Activated CD4-positive, alpha-beta T cell treated with anti-CD3 and anti-CD28 coated beads, Interleukin-2, amount 10 ng/mL, durations not matched to agents 7 days and 5 days (primary cell): ENCODE data around the gene PECR. TPM values are rescaled to one million over a fixed set of nuclear protein-coding genes. Genes with fewer than 3 reads are reported as not detected.
"Not testable (repeated sequence)": the region's sequence is repeated elsewhere in the genome, so short reads cannot be mapped to it uniquely, and the experiment has no call there.

Source experiments
- CTCF ChIA-PET: fragments of 350-600 bp; sonication (Branson Sonifier 250); formaldehyde crosslinking; loops from one replicate; lab custom pipeline; 2021; ENCODE audit warnings: antibody characterized with exemption; lab: Charles Lee
- POLR2A ChIA-PET: fragments of 350-600 bp; sonication (Branson Sonifier 250); formaldehyde crosslinking; loops from one replicate; lab custom pipeline; 2021; ENCODE audit warnings: antibody characterized with exemption; lab: Charles Lee
- DNase-seq: peaks from one replicate; pipeline ENCODE4 v3.0.0-alpha.2; 2020
- H3K27ac Mint-ChIP-seq: one replicate; pipeline ENCODE4 v1.8.0; 2021; ENCODE audit warnings: mild to moderate bottlenecking, moderate library complexity, mixed read lengths
- H3K27me3 Mint-ChIP-seq: one replicate; pipeline ENCODE4 v1.8.0; 2021; ENCODE audit warnings: mixed read lengths
- H3K36me3 Mint-ChIP-seq: one replicate; pipeline ENCODE4 v1.8.0; 2021; ENCODE audit warnings: low read depth, mixed read lengths
- H3K4me1 Mint-ChIP-seq: one replicate; pipeline ENCODE4 v1.8.0; 2021; ENCODE audit warnings: mixed read lengths
- H3K4me3 Mint-ChIP-seq: one replicate; pipeline ENCODE4 v1.8.0; 2021; ENCODE audit warnings: mild to moderate bottlenecking, moderate library complexity, mixed read lengths
- H3K9me3 Mint-ChIP-seq: one replicate; pipeline ENCODE4 v1.8.0; 2021; ENCODE audit warnings: mixed read lengths
- total RNA-seq, 2 experiments: library from RNA; stranded (reverse); gene quantifications; one replicate each; pipeline ENCODE4 v1.2.3, GENCODE V29; 2021

PECR gene
- total RNA-seq, 2 experiments from 2014 or later: 29.6 to 31.5 TPM

- Mint-ChIP-seq H3K36me3 (peaks cover 4% of the 10 kb centered on the region), H3K4me1 (peaks cover 50% of the 10 kb centered on the region), H3K4me3 (no peak overlapping the region), H3K27ac (peak overlapping the region; percentile 37), H3K9me3 (no peaks in the 10 kb centered on the region), H3K27me3 (no peaks in the 10 kb centered on the region)
- no peak for DNase-seq
- ChIA-PET CTCF (interaction anchor here (1.0 kb wide), 1 partner anchor 13 kb away, joined by 3 read pairs; no protein-coding TSS in a partner anchor), POLR2A (no interaction called here)
These were observed 77.5 kb downstream of the PECR start for GRCh38 chr2:216003876-216004696.

- ChIA-PET CTCF (no interaction called here), POLR2A (no interaction called here)
These were observed 78.9 kb downstream of the PECR start for GRCh38 chr2:216002693-216003092.

GRCh38 chr2:216002101-216002678, 79.4 kb downstream of the PECR start:
- CTCF ChIA-PET: interaction anchor here (1.9 kb wide), 1 partner anchor 10 kb away, joined by 5 read pairs; no protein-coding TSS in a partner anchor
- POLR2A ChIA-PET: no interaction called here
- H3K9me3 Mint-ChIP-seq: no peaks in the 10 kb centered on the region
- H3K27me3 Mint-ChIP-seq: no peaks in the 10 kb centered on the region
- H3K27ac Mint-ChIP-seq: peak overlapping the region; percentile 52
- no peak overlapping the region for H3K4me3 Mint-ChIP-seq
- H3K36me3 Mint-ChIP-seq: peaks cover 9% of the 10 kb centered on the region
- H3K4me1 Mint-ChIP-seq: peaks cover 54% of the 10 kb centered on the region
- no peak for DNase-seq

More at GRCh38 chr2:216002693-216003092, 78.9 kb downstream of the PECR start:
- Mint-ChIP-seq H3K9me3 (no peaks in the 10 kb centered on the region), H3K4me1 (peaks cover 49% of the 10 kb centered on the region), H3K4me3 (no peak overlapping the region), H3K36me3 (peaks cover 6% of the 10 kb centered on the region), H3K27ac (peak overlapping the region; percentile 68), H3K27me3 (no peaks in the 10 kb centered on the region)
- no peak for DNase-seq

GRCh38 chr2:216001216-216002100, 80.2 kb downstream of the PECR start:
- no peak for DNase-seq
- no peak overlapping the region for H3K27ac Mint-ChIP-seq
- H3K4me3 Mint-ChIP-seq: no peak overlapping the region
- CTCF ChIA-PET: interaction anchor here (0.9 to 1.9 kb wide), 3 partner anchors 10 to 31 kb away, joined by 3 to 5 read pairs (median 4); no protein-coding TSS in a partner anchor
- peaks cover 12% of the 10 kb centered on the region for H3K36me3 Mint-ChIP-seq
- POLR2A ChIA-PET: no interaction called here
- H3K4me1 Mint-ChIP-seq: peaks cover 50% of the 10 kb centered on the region
- no peaks in the 10 kb centered on the region for H3K27me3 Mint-ChIP-seq
- no peaks in the 10 kb centered on the region for H3K9me3 Mint-ChIP-seq

- no peak for DNase-seq
- no peaks in the 10 kb centered on the region for H3K9me3 Mint-ChIP-seq
- H3K27me3 Mint-ChIP-seq: no peaks in the 10 kb centered on the region
- no peak overlapping the region for H3K27ac Mint-ChIP-seq
- ChIA-PET CTCF (interaction anchor here (0.9 to 1.2 kb wide), 2 partner anchors 7 to 18 kb away, joined by 3 read pairs; no protein-coding TSS in a partner anchor), POLR2A (no interaction called here)
- no peak overlapping the region for H3K4me3 Mint-ChIP-seq
- peaks cover 20% of the 10 kb centered on the region for H3K36me3 Mint-ChIP-seq
- H3K4me1 Mint-ChIP-seq: peaks cover 24% of the 10 kb centered on the region
These were observed 83.0 kb downstream of the PECR start for GRCh38 chr2:215998636-215999035.

GRCh38 chr2:215997219-215997618, 84.4 kb downstream of the PECR start:
- no peak overlapping the region for H3K27ac Mint-ChIP-seq
- CTCF ChIA-PET: interaction anchor here (1.1 to 1.2 kb wide), 2 partner anchors 9 to 12 kb away, joined by 3 read pairs; no protein-coding TSS in a partner anchor
- H3K36me3 Mint-ChIP-seq: peaks cover 32% of the 10 kb centered on the region
- H3K27me3 Mint-ChIP-seq: no peaks in the 10 kb centered on the region
- no peak overlapping the region for H3K4me3 Mint-ChIP-seq
- peaks cover under 1% of the 10 kb centered on the region for H3K9me3 Mint-ChIP-seq
- no peak for DNase-seq
- peaks cover 12% of the 10 kb centered on the region for H3K4me1 Mint-ChIP-seq
- POLR2A ChIA-PET: no interaction called here

GRCh38 chr2:215994911-215995310, 86.7 kb downstream of the PECR start:
- H3K4me1 Mint-ChIP-seq: peaks cover 11% of the 10 kb centered on the region
- H3K36me3 Mint-ChIP-seq: peaks cover 53% of the 10 kb centered on the region
- CTCF ChIA-PET: interaction anchor here (0.6 to 1.4 kb wide), 3 partner anchors 17 to 64 kb away, joined by 3 to 5 read pairs (median 4); partner anchors contain the start of gene MREG
- H3K4me3 Mint-ChIP-seq: no peak overlapping the region
- POLR2A ChIA-PET: interaction anchor here (0.6 kb wide), 1 partner anchor 107 kb away, joined by 3 read pairs; no protein-coding TSS in a partner anchor
- no peaks in the 10 kb centered on the region for H3K27me3 Mint-ChIP-seq
- H3K9me3 Mint-ChIP-seq: peaks cover 20% of the 10 kb centered on the region
- no peak for DNase-seq
- H3K27ac Mint-ChIP-seq: no peak overlapping the region

GRCh38 chr2:215988556-215989207, 92.9 kb downstream of the PECR start:
- peaks cover 65% of the 10 kb centered on the region for H3K36me3 Mint-ChIP-seq
- CTCF ChIA-PET, H3K4me1 Mint-ChIP-seq, DNase-seq, POLR2A ChIA-PET, H3K27ac Mint-ChIP-seq, H3K27me3 Mint-ChIP-seq, H3K4me3 Mint-ChIP-seq: not testable (repeated sequence)
- H3K9me3 Mint-ChIP-seq: peaks cover 34% of the 10 kb centered on the region

Other genes starting within 250 kb of the PECR start
- gene MREG, start 68.3 kb downstream of the PECR start, total RNA-seq: 1 to 10 TPM; 9.0 to 9.6 TPM
- 1 to 10 TPM; 2.6 to 3.0 TPM for gene TMEM169, start 110 bp upstream of the PECR start, total RNA-seq
- 100 to 1,000 TPM; 292 to 331 TPM for gene XRCC5, start 27.5 kb upstream of the PECR start, total RNA-seq